GM19324 (cell line): Measurements from ENCODE around the gene GPR78.

ENCODE experiments used
- ATAC-seq: cut with Tn5 transposase; IDR thresholded peaks from one replicate; pipeline ENCODE4 v1.9.1; 2021; ENCODE audit warnings: mild to moderate bottlenecking, moderate library complexity; ENCODE audit not compliant: unreplicated experiment, low FRiP score

The GPR78 gene

GRCh38 chr4:8585721-8586212 lies 5.6 kb downstream of the GPR78 start:
- ATAC-seq: no peak

- ATAC-seq: no peak
Observed at GRCh38 chr4:8586246-8586645, 6.1 kb downstream of the GPR78 start.

- no peak for ATAC-seq
Observed at GRCh38 chr4:8586671-8587468, 6.7 kb downstream of the GPR78 start.

GRCh38 chr4:8587469-8588195 lies 7.4 kb downstream of the GPR78 start:
- ATAC-seq: no peak

GRCh38 chr4:8588196-8588470 lies 7.9 kb downstream of the GPR78 start:
- ATAC-seq: no peak

- no peak for ATAC-seq
Observed at GRCh38 chr4:8589336-8589735, 9.1 kb downstream of the GPR78 start.

GRCh38 chr4:8589823-8590545 lies 9.8 kb downstream of the GPR78 start:
- no peak for ATAC-seq

- ATAC-seq: no peak
Observed at GRCh38 chr4:8590546-8590880, 10.3 kb downstream of the GPR78 start.

GRCh38 chr4:8591114-8591513 lies 10.9 kb downstream of the GPR78 start:
- ATAC-seq: no peak

- ATAC-seq: no peak
Observed at GRCh38 chr4:8591626-8592365, 11.6 kb downstream of the GPR78 start.

GRCh38 chr4:8592366-8593263 lies 12.4 kb downstream of the GPR78 start, which contains the start of gene CPZ:
Gene CPZ, plus strand, starts transcription at chr4:8592765. Its CDS starts 69 bp downstream, at chr4:8592834.
- ATAC-seq: no peak

- no peak for ATAC-seq
Observed at GRCh38 chr4:8593264-8594096, 13.3 kb downstream of the GPR78 start.

GRCh38 chr4:8594097-8595038 lies 14.2 kb downstream of the GPR78 start:
- ATAC-seq: no peak

GRCh38 chr4:8595237-8596087 lies 15.3 kb downstream of the GPR78 start:
- no peak for ATAC-seq

- no peak for ATAC-seq
Observed at GRCh38 chr4:8596891-8597290, 16.7 kb downstream of the GPR78 start.

- no peak for ATAC-seq
Observed at GRCh38 chr4:8597319-8597718, 17.1 kb downstream of the GPR78 start.

- ATAC-seq: no peak
Observed at GRCh38 chr4:8597791-8598190, 17.6 kb downstream of the GPR78 start.
